IMR-90 (cell line): ENCODE results near the gene MAPK8IP1. TPM values are rescaled to one million over a fixed set of nuclear protein-coding genes. Genes with fewer than 3 reads are reported as not detected.

Experiments
- ATAC-seq: fragments of 200-7000 bp; cut with Tn5 transposase; 2 replicates; pipeline ENCODE4 v1.9.1; 2020; ENCODE audit warnings: low read depth, mild to moderate bottlenecking, moderate library complexity
- BruUV-seq: library from RNA; stranded (reverse); fragments of 400-500 nt; replicated peaks from 2 replicates; lab custom pipeline; 2021; lab: Mats Ljungman, UMichigan
- CTCF ChIA-PET: fragments of 300-600 bp; formaldehyde crosslinking; extraction: SDS; loops from one replicate; lab custom pipeline; 2021; ENCODE audit warnings: antibody characterized with exemption; lab: Yijun Ruan, JAX
- POLR2A ChIA-PET: fragments of 300-600 bp; sonication (Branson Sonifier 250); formaldehyde crosslinking; loops from one replicate; lab custom pipeline; 2022; ENCODE audit warnings: antibody characterized with exemption; ENCODE audit not compliant: unreplicated experiment; lab: Charles Lee
- DNase-seq: peaks from one replicate; pipeline ENCODE4 v3.0.0; 2013
- H2AFZ ChIP-seq: replicated peaks from 2 replicates; pipeline ENCODE3; 2013; ENCODE audit warnings: low read length, mild to moderate bottlenecking; ENCODE audit not compliant: poor library complexity
- H2AK5ac ChIP-seq: 2 replicates; pipeline ENCODE4 v1.6.1; 2013; ENCODE audit warnings: low read depth, low read length, inconsistent platforms
- H2AK9ac ChIP-seq: replicated peaks from 2 replicates; pipeline ENCODE3; 2013; ENCODE audit warnings: mild to moderate bottlenecking, low read depth, low read length, moderate library complexity; ENCODE audit not compliant: poor library complexity
- H2BK120ac ChIP-seq: 2 replicates; pipeline ENCODE4 v1.6.1; 2013; ENCODE audit warnings: low read depth, low read length, inconsistent platforms
- H2BK15ac ChIP-seq: 3 replicates; pipeline ENCODE4 v1.6.1; 2013; ENCODE audit warnings: low read depth, low read length, inconsistent platforms
- H2BK20ac ChIP-seq: 2 replicates; pipeline ENCODE4 v1.6.1; 2013; ENCODE audit warnings: low read depth, mild to moderate bottlenecking, inconsistent platforms, low read length, moderate library complexity
- H2BK5ac ChIP-seq: 2 replicates; pipeline ENCODE4 v1.6.1; 2013; ENCODE audit warnings: mild to moderate bottlenecking, low read depth, low read length, inconsistent platforms; ENCODE audit not compliant: poor library complexity, severe bottlenecking
- H3K14ac ChIP-seq: replicated peaks from 2 replicates; pipeline ENCODE4 v1.6.1; 2013; ENCODE audit warnings: low read depth, low read length, inconsistent platforms
- H3K18ac ChIP-seq: 2 replicates; pipeline ENCODE4 v1.6.1; 2013; ENCODE audit warnings: low read depth, low read length, control low read depth
- H3K23ac ChIP-seq: 2 replicates; pipeline ENCODE4 v1.6.1; 2013; ENCODE audit warnings: low read depth, low read length, inconsistent platforms
- H3K27ac ChIP-seq: 2 replicates; pipeline ENCODE4 v1.5.1; 2013; ENCODE audit warnings: mild to moderate bottlenecking, control low read depth, low read length; ENCODE audit not compliant: insufficient read depth
- H3K27me3 ChIP-seq: 2 replicates; pipeline ENCODE4 v1.6.1; 2013; ENCODE audit warnings: low read length; ENCODE audit not compliant: control insufficient read depth, insufficient read depth
- H3K36me3 ChIP-seq: 2 replicates; pipeline ENCODE4 v1.6.1; 2013; ENCODE audit warnings: low read length, mixed read lengths; ENCODE audit not compliant: control insufficient read depth, insufficient read depth
- H3K4ac ChIP-seq: 2 replicates; pipeline ENCODE4 v1.6.1; 2013; ENCODE audit warnings: low read depth, low read length, inconsistent platforms
- H3K4me1 ChIP-seq: 2 replicates; pipeline ENCODE4 v1.6.1; 2013; ENCODE audit warnings: low read length, mixed read lengths; ENCODE audit not compliant: control insufficient read depth, insufficient read depth
- H3K4me2 ChIP-seq: 2 replicates; pipeline ENCODE4 v1.6.1; 2013; ENCODE audit warnings: low read depth, mild to moderate bottlenecking, control low read depth, low read length, moderate library complexity
- H3K4me3 ChIP-seq: 2 replicates; pipeline ENCODE4 v1.5.1; 2013; ENCODE audit warnings: low read depth, mild to moderate bottlenecking, control low read depth, low read length, moderate library complexity; ENCODE audit not compliant: insufficient read depth
- H3K56ac ChIP-seq: 2 replicates; pipeline ENCODE4 v1.6.1; 2013; ENCODE audit warnings: low read length, inconsistent platforms; ENCODE audit not compliant: insufficient read depth; ENCODE audit errors: extremely low read depth
- H3K79me1 ChIP-seq, 2 experiments: 2 replicates each; pipeline ENCODE4 v1.6.1; 2013; ENCODE audit warnings: low read length in 2 of 2, inconsistent platforms in 1 of 2, low read depth in 1 of 2
- H3K9ac ChIP-seq: 2 replicates; pipeline ENCODE4 v1.6.1; 2013; ENCODE audit warnings: low read depth, low read length, control low read depth
- H3K9me1 ChIP-seq: 2 replicates; pipeline ENCODE4 v1.6.1; 2013; ENCODE audit warnings: low read length, inconsistent platforms; ENCODE audit not compliant: insufficient read depth
- H3K9me3 ChIP-seq: 2 replicates; pipeline ENCODE4 v1.6.1; 2013; ENCODE audit warnings: low read length; ENCODE audit not compliant: control insufficient read depth, insufficient read depth
- H4K20me1 ChIP-seq: 2 replicates; pipeline ENCODE4 v1.6.1; 2013; ENCODE audit warnings: low read length, inconsistent platforms; ENCODE audit not compliant: insufficient read depth
- H4K5ac ChIP-seq: 2 replicates; pipeline ENCODE4 v1.6.1; 2013; ENCODE audit warnings: mild to moderate bottlenecking, low read depth, low read length, control low read depth
- H4K8ac ChIP-seq, 2 experiments: 2 replicates each; pipeline ENCODE4 v1.6.1; 2013; ENCODE audit warnings: low read depth in 2 of 2, low read length in 2 of 2, control low read depth in 1 of 2, inconsistent platforms in 1 of 2
- H4K91ac ChIP-seq: 2 replicates; pipeline ENCODE4 v1.6.1; 2013; ENCODE audit warnings: low read depth, low read length, inconsistent platforms; ENCODE audit not compliant: insufficient read depth
- BHLHE40 ChIP-seq: fragments of 150-350 bp; IDR thresholded peaks from 2 replicates; pipeline ENCODE4 v1.6.1; 2016; ENCODE audit warnings: mild to moderate bottlenecking, low read depth, low read length
- CEBPB ChIP-seq: IDR thresholded peaks from 2 replicates; pipeline ENCODE4 v1.6.1; 2012; ENCODE audit warnings: low read depth, low read length, improper control_type of control experiment
- CHD1 ChIP-seq: IDR thresholded peaks from 2 replicates; pipeline ENCODE4 v1.6.1; 2012; ENCODE audit warnings: low read depth, low read length, improper control_type of control experiment
- CTCF ChIP-seq: conservative IDR thresholded peaks from 2 replicates; pipeline ENCODE4 v1.5.1; 2012; ENCODE audit warnings: mild to moderate bottlenecking, low read depth, low read length, improper control_type of control experiment
- ELK1 ChIP-seq: fragments of 150-350 bp; IDR thresholded peaks from 2 replicates; pipeline ENCODE4 v1.6.1; 2016; ENCODE audit warnings: low read depth, mild to moderate bottlenecking, low read length, moderate library complexity, borderline replicate concordance
- FOS ChIP-seq: fragments of 150-350 bp; IDR thresholded peaks from 2 replicates; pipeline ENCODE4 v1.6.1; 2016; ENCODE audit warnings: low read depth, low read length
- MAFK ChIP-seq: IDR thresholded peaks from 2 replicates; pipeline ENCODE4 v1.6.1; 2012; ENCODE audit warnings: low read depth, low read length, improper control_type of control experiment
- MAZ ChIP-seq: IDR thresholded peaks from 2 replicates; pipeline ENCODE4 v1.6.1; 2012; ENCODE audit warnings: low read depth, mild to moderate bottlenecking, low read length, improper control_type of control experiment, moderate library complexity, borderline replicate concordance
- MXI1 ChIP-seq: IDR thresholded peaks from 2 replicates; pipeline ENCODE4 v1.6.1; 2012; ENCODE audit warnings: low read depth, mild to moderate bottlenecking, low read length, moderate library complexity, borderline replicate concordance
- NFE2L2 ChIP-seq: fragments of 150-350 bp; IDR thresholded peaks from 2 replicates; pipeline ENCODE4 v1.6.1; 2016; ENCODE audit warnings: low read depth, mild to moderate bottlenecking, low read length
- POLR2A ChIP-seq: IDR thresholded peaks from 2 replicates; pipeline ENCODE4 v1.6.1; 2012; ENCODE audit warnings: mild to moderate bottlenecking, low read depth, low read length
- RAD21 ChIP-seq: IDR thresholded peaks from 2 replicates; pipeline ENCODE4 v1.6.1; 2012; ENCODE audit warnings: low read length, improper control_type of control experiment
- RCOR1 ChIP-seq: IDR thresholded peaks from 2 replicates; pipeline ENCODE4 v1.6.1; 2012; ENCODE audit warnings: mild to moderate bottlenecking, low read length, improper control_type of control experiment; ENCODE audit not compliant: insufficient replicate concordance
- RFX5 ChIP-seq: IDR thresholded peaks from 2 replicates; pipeline ENCODE4 v1.8.0; 2012; ENCODE audit warnings: low read depth, mild to moderate bottlenecking, low read length, moderate library complexity
- SMC3 ChIP-seq: fragments of 150-350 bp; IDR thresholded peaks from 2 replicates; pipeline ENCODE4 v1.6.1; 2016; ENCODE audit warnings: low read depth, mild to moderate bottlenecking, antibody characterized with exemption, low read length, moderate library complexity
- USF2 ChIP-seq: fragments of 150-350 bp; IDR thresholded peaks from 2 replicates; pipeline ENCODE4 v1.6.1; 2017; ENCODE audit warnings: mild to moderate bottlenecking, antibody characterized with exemption, low read length, low read depth
- WGBS, 2 experiments: methylation state at CpG; one replicate each; pipeline versions ENCODE4 v1.1.5 to v1.1.7; 2013; ENCODE audit warnings: missing lambda C conversion rate in 2 of 2; ENCODE audit not compliant: insufficient read length in 1 of 2; ENCODE audit errors: extremely low coverage in 2 of 2; 5-methylcytosine and 5-hydroxymethylcytosine counted together
- dilution Hi-C: fragments of 300-500 bp; cut with HindIII; formaldehyde crosslinking; loops from one replicate; pipeline ENCODE4 v1.14.3; 2018; ENCODE audit warnings: low sequenced_read_pairs; ENCODE audit not compliant: unreplicated experiment
- in situ Hi-C: fragments of 300-500 bp; cut with MboI; formaldehyde crosslinking; loops from 3 replicates; pipeline ENCODE4 v1.14.3; 2019; ENCODE audit warnings: low sequenced_read_pairs, inconsistent platforms, mixed read lengths
- intact Hi-C: fragments of 100-400 bp; cut with micrococcal nuclease; formaldehyde crosslinking; loops from 2 replicates; pipeline ENCODE4 v1.10.0; 2022
- polyA plus RNA-seq, 3 experiments: library from polyadenylated mRNA; depleted of rRNA; stranded (reverse); fragments of >200 nt; gene quantifications; 2 replicates each; pipeline ENCODE4 v1.2.3, GENCODE V29; 2012; ENCODE audit warnings: low replicate concordance in 1 of 3
- total RNA-seq: library from RNA; depleted of rRNA; stranded (reverse); fragments of >200 nt; gene quantifications from 2 replicates; pipeline ENCODE4 v1.2.3, GENCODE V29; 2012

Gene MAPK8IP1
- total and polyA plus RNA-seq, 2 of the 4 experiments (the other 2 are of a cell fraction) = 6.5 to 9.6 TPM

GRCh38 chr11:45948356-45948755, 62.9 kb downstream of the MAPK8IP1 start:
- no peak for ATAC-seq
- no peak for TF ChIP-seq FOS
- no peak for TF ChIP-seq MXI1
- no peak for TF ChIP-seq MAFK
- no peak for TF ChIP-seq CEBPB
- no peak for TF ChIP-seq ELK1
- no peak for TF ChIP-seq BHLHE40
- TF ChIP-seq RCOR1 = no peak
- no peak for TF ChIP-seq CHD1
- TF ChIP-seq SMC3 = no peak
- TF ChIP-seq RFX5 = no peak
- TF ChIP-seq CTCF = no peak
- no peak for TF ChIP-seq MAZ
- no peak for TF ChIP-seq USF2
- TF ChIP-seq RAD21 = no peak
- TF ChIP-seq POLR2A = no peak
- TF ChIP-seq NFE2L2 = no peak
- Histone ChIP-seq H3K36me3 (peaks cover 50% of the 10 kb centered on the region), H2BK20ac (no peak overlapping the region), H4K8ac (no peak overlapping the region), H2BK5ac (no peak overlapping the region), H4K91ac (no peak overlapping the region), H3K4me2 (no peak overlapping the region), H4K20me1 (no peaks in the 10 kb centered on the region), H3K4me3 (no peak overlapping the region), H2AFZ (no peak overlapping the region), H3K79me1 (no peaks in the 10 kb centered on the region), H3K14ac (no peak overlapping the region), H2AK5ac (no peak overlapping the region), H3K56ac (no peak overlapping the region), H3K27me3 (no peaks in the 10 kb centered on the region), H2BK120ac (no peak overlapping the region), H3K9ac (no peak overlapping the region), H2BK15ac (no peak overlapping the region), H2AK9ac (no peak overlapping the region), H3K9me1 (0 out of 2 replicates have a peak, but pooled peaks cover 2% of the 10 kb centered on the region), H3K18ac (no peak overlapping the region), H3K23ac (no peak overlapping the region), H3K4ac (no peak overlapping the region), H3K4me1 (no peaks in the 10 kb centered on the region), H4K5ac (no peak overlapping the region), H3K27ac (no peak overlapping the region), H3K9me3 (no peaks in the 10 kb centered on the region)
- 80% methylated on average over 1 of the region's 3 CpGs; no CpG with 5 or more reads in 1 of the 2 experiments for WGBS, 2 experiments
- CTCF ChIA-PET = interaction anchor here (0.9 kb wide), 1 partner anchor 17 kb away, joined by 3 read pairs; no protein-coding TSS in a partner anchor
- in situ Hi-C loops = no loop called here
- BruUV-seq = no TSS peak
- dilution Hi-C loops = no loop called here
- no peak for DNase-seq
- POLR2A ChIA-PET = no interaction called here
- intact Hi-C loops = no loop called here
